Measurements from ENCODE around the gene KRT83.

Gene KRT83

GRCh38 chr12:52361553-52361952 is 40.4 kb upstream of the KRT83 start:
- Histone ChIP-seq H3K36me3 (ENCODE audit: low read length) (no peaks in the 10 kb centered on the region), H2AFZ (ENCODE audit: low read depth, low read length, severe bottlenecking) (no peak overlapping the region), H3K4me2 (ENCODE audit: low read depth, low read length, poor library complexity, severe bottlenecking) (no peak overlapping the region), H3F3A (ENCODE audit: insufficient read depth) (no peaks in the 10 kb centered on the region), H3K9me2 (replicated peaks; ENCODE audit: insufficient read depth, low read length) (no peaks in the 10 kb centered on the region), H3K27me3 (ENCODE audit: low read length) (no peaks in the 10 kb centered on the region), H3K9ac (ENCODE audit: low read length) (no peak overlapping the region), H4K20me1 (ENCODE audit: low read depth, low read length) (no peaks in the 10 kb centered on the region), H3K9me3 (ENCODE audit: insufficient read depth, low read length) (no peaks in the 10 kb centered on the region), H3K79me2 (ENCODE audit: insufficient read depth, low read length) (no peaks in the 10 kb centered on the region), H3K4me3 (ENCODE audit: insufficient read depth, low read length, poor library complexity, severe bottlenecking) (no peak overlapping the region), H3K27ac (ENCODE audit: low read depth, low read length) (no peak overlapping the region)
- TF ChIP-seq EZH2phosphoT487 (conservative IDR thresholded peaks at IDR 0.05; ENCODE audit: low read length) (no peak), CTCF (IDR thresholded peaks at IDR 0.05; ENCODE audit: insufficient read depth, low read length, poor library complexity, severe bottlenecking) (no peak)

GRCh38 chr12:52360663-52361271 is 39.6 kb upstream of the KRT83 start:
- Histone ChIP-seq H2AFZ (ENCODE audit: low read depth, low read length, severe bottlenecking) (no peak overlapping the region), H3F3A (ENCODE audit: insufficient read depth) (no peaks in the 10 kb centered on the region), H3K9ac (ENCODE audit: low read length) (no peak overlapping the region), H3K36me3 (ENCODE audit: low read length) (no peaks in the 10 kb centered on the region), H4K20me1 (ENCODE audit: low read depth, low read length) (no peaks in the 10 kb centered on the region), H3K79me2 (ENCODE audit: insufficient read depth, low read length) (no peaks in the 10 kb centered on the region), H3K4me2 (ENCODE audit: low read depth, low read length, poor library complexity, severe bottlenecking) (no peak overlapping the region), H3K9me2 (replicated peaks; ENCODE audit: insufficient read depth, low read length) (no peaks in the 10 kb centered on the region), H3K9me3 (ENCODE audit: insufficient read depth, low read length) (no peaks in the 10 kb centered on the region), H3K4me3 (ENCODE audit: insufficient read depth, low read length, poor library complexity, severe bottlenecking) (no peak overlapping the region), H3K27me3 (ENCODE audit: low read length) (no peaks in the 10 kb centered on the region), H3K27ac (ENCODE audit: low read depth, low read length) (no peak overlapping the region)
- TF ChIP-seq EZH2phosphoT487 (conservative IDR thresholded peaks at IDR 0.05; ENCODE audit: low read length), result no peak
- TF ChIP-seq CTCF (IDR thresholded peaks at IDR 0.05; ENCODE audit: insufficient read depth, low read length, poor library complexity, severe bottlenecking), result no peak

- no peaks in the 10 kb centered on the region for H3K9me2 ChIP-seq (replicated peaks; ENCODE audit: insufficient read depth, low read length)
- H3K4me2 ChIP-seq (ENCODE audit: low read depth, low read length, poor library complexity, severe bottlenecking), result no peak overlapping the region
- H4K20me1 ChIP-seq (ENCODE audit: low read depth, low read length), result no peaks in the 10 kb centered on the region
- H3K27ac ChIP-seq (ENCODE audit: low read depth, low read length), result no peak overlapping the region
- no peaks in the 10 kb centered on the region for H3F3A ChIP-seq (ENCODE audit: insufficient read depth)
- no peaks in the 10 kb centered on the region for H3K9me3 ChIP-seq (ENCODE audit: insufficient read depth, low read length)
- no peaks in the 10 kb centered on the region for H3K27me3 ChIP-seq (ENCODE audit: low read length)
- no peak overlapping the region for H3K9ac ChIP-seq (ENCODE audit: low read length)
- H2AFZ ChIP-seq (ENCODE audit: low read depth, low read length, severe bottlenecking), result no peak overlapping the region
- no peaks in the 10 kb centered on the region for H3K79me2 ChIP-seq (ENCODE audit: insufficient read depth, low read length)
- H3K4me3 ChIP-seq (ENCODE audit: insufficient read depth, low read length, poor library complexity, severe bottlenecking), result no peak overlapping the region
- TF ChIP-seq EZH2phosphoT487 (conservative IDR thresholded peaks at IDR 0.05; ENCODE audit: low read length) (no peak), CTCF (IDR thresholded peaks at IDR 0.05; ENCODE audit: insufficient read depth, low read length, poor library complexity, severe bottlenecking) (no peak)
- no peaks in the 10 kb centered on the region for H3K36me3 ChIP-seq (ENCODE audit: low read length)
Observed at GRCh38 chr12:52360106-52360662, 39.0 kb upstream of the KRT83 start.
